HEK293T (cell line): Measurements from ENCODE around the gene FBP2.

ENCODE experiments used
- BHLHE40 ChIP-seq: fragments of 450-650 bp; IDR thresholded peaks from 2 replicates; pipeline ENCODE4 v1.6.1; 2016; ENCODE audit warnings: mild to moderate bottlenecking, moderate library complexity, borderline replicate concordance
- CTBP1 ChIP-seq: fragments of 450-650 bp; IDR thresholded peaks from 2 replicates; pipeline ENCODE4 v1.6.1; 2016; ENCODE audit warnings: borderline replicate concordance
- ELF4 ChIP-seq: fragments of 450-650 bp; IDR thresholded peaks from 2 replicates; pipeline ENCODE4 v1.6.1; 2017; ENCODE audit warnings: antibody characterized with exemption
- FOXA1 ChIP-seq: fragments of 450-650 bp; IDR thresholded peaks from 2 replicates; pipeline ENCODE4 v1.6.1; 2016; ENCODE audit warnings: mild to moderate bottlenecking
- FOXK2 ChIP-seq: fragments of 450-650 bp; IDR thresholded peaks from 2 replicates; pipeline ENCODE4 v1.6.1; 2016; ENCODE audit warnings: mild to moderate bottlenecking
- FOXM1 ChIP-seq: fragments of 450-650 bp; IDR thresholded peaks from 2 replicates; pipeline ENCODE4 v1.6.1; 2017; ENCODE audit warnings: mild to moderate bottlenecking, borderline replicate concordance
- HDGF ChIP-seq: fragments of 450-650 bp; IDR thresholded peaks from 2 replicates; pipeline ENCODE4 v1.6.1; 2017; ENCODE audit warnings: antibody characterized with exemption, borderline replicate concordance
- LEF1 ChIP-seq: fragments of 450-650 bp; IDR thresholded peaks from 2 replicates; pipeline ENCODE4 v1.6.1; 2017; ENCODE audit warnings: mild to moderate bottlenecking, borderline replicate concordance
- NFRKB ChIP-seq: fragments of 450-650 bp; IDR thresholded peaks from 2 replicates; pipeline ENCODE4 v1.6.1; 2016; ENCODE audit warnings: mild to moderate bottlenecking, moderate library complexity
- PKNOX1 ChIP-seq: fragments of 450-650 bp; IDR thresholded peaks from 2 replicates; pipeline ENCODE4 v1.6.1; 2016
- SP1 ChIP-seq: fragments of 450-650 bp; IDR thresholded peaks from 2 replicates; pipeline ENCODE4 v1.6.1; 2017
- SUZ12 ChIP-seq: fragments of 450-650 bp; IDR thresholded peaks from 2 replicates; pipeline ENCODE4 v1.6.1; 2016; ENCODE audit warnings: mild to moderate bottlenecking
- TARDBP ChIP-seq: fragments of 450-650 bp; IDR thresholded peaks from 2 replicates; pipeline ENCODE4 v1.6.1; 2016
- ZNF384 ChIP-seq: fragments of 450-650 bp; IDR thresholded peaks from 2 replicates; pipeline ENCODE4 v1.6.1; 2016

- TF ChIP-seq FOXM1 (no peak), BHLHE40 (no peak), LEF1 (no peak), PKNOX1 (no peak), ELF4 (no peak), NFRKB (no peak), ZNF384 (no peak), FOXK2 (no peak), SP1 (no peak), TARDBP (no peak), FOXA1 (no peak), HDGF (no peak), CTBP1 (no peak), SUZ12 (no peak)
These were observed 4.9 kb downstream of the FBP2 start for GRCh38 chr9:94588681-94589080.
